Measurements from ENCODE around the gene SLC22A12.

GRCh38 chr11:64637334-64638017, 46.5 kb downstream of the SLC22A12 start:
- no peak for TF ChIP-seq EZH2 (IDR thresholded peaks at IDR 0.05; ENCODE audit: borderline replicate concordance, low read length)
- no peak for TF ChIP-seq CTCF (conservative IDR thresholded peaks at IDR 0.05 in 1 of 2, IDR thresholded peaks at IDR 0.05 in 1 of 2; ENCODE audit: extremely low read depth in 1 of 2, insufficient read depth in 1 of 2, low read depth in 1 of 2, low read length in 2 of 2)

Data from mammary epithelial cell (primary cell).